ENCODE data around the gene WIPF1.

DNA sequence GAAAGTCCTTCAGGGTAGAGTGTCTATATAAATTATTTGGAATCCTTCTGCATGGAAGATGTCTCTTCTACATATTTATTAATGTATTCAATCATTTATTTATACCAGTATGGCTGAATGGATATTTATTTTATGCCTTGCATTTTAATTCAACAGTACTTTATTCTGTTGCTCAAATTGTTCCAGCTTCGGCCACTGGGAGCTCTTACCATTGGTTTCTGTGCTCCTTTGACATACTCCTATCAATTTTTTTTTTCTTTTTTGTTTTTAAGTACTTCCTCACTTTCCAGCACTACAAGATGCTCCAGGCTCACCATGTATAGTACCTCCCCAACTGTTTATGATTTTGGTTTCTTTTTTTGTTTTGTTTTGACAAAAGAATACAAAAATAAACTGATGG is 39.4 kb upstream of the WIPF1 start:
- TF ChIP-seq, protein P1, sequence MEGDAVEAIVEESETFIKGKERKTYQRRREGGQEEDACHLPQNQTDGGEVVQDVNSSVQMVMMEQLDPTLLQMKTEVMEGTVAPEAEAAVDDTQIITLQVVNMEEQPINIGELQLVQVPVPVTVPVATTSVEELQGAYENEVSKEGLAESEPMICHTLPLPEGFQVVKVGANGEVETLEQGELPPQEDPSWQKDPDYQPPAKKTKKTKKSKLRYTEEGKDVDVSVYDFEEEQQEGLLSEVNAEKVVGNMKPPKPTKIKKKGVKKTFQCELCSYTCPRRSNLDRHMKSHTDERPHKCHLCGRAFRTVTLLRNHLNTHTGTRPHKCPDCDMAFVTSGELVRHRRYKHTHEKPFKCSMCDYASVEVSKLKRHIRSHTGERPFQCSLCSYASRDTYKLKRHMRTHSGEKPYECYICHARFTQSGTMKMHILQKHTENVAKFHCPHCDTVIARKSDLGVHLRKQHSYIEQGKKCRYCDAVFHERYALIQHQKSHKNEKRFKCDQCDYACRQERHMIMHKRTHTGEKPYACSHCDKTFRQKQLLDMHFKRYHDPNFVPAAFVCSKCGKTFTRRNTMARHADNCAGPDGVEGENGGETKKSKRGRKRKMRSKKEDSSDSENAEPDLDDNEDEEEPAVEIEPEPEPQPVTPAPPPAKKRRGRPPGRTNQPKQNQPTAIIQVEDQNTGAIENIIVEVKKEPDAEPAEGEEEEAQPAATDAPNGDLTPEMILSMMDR (IDR thresholded peaks at IDR 0.05; ENCODE audit: low read length): no peak
- no peak for TF ChIP-seq EZH2 (optimal IDR thresholded peaks at IDR 0.05; ENCODE audit: low read depth, low read length)

All from MM.1S (cell line).